H9 (cell line): ENCODE results near the gene PIP5K1A. TPM values are rescaled to one million over a fixed set of nuclear protein-coding genes. Genes with fewer than 3 reads are reported as not detected.
A peak's percentile ranks its signal among the peaks of the same experiment; 100 is the strongest.

Experiments used
- DNase-seq: peaks from one replicate; pipeline ENCODE4 v3.0.0-alpha.2; 2017
- H2AFZ ChIP-seq: one replicate; pipeline ENCODE4 v1.6.1; 2013; ENCODE audit warnings: mild to moderate bottlenecking, low read length, control low read depth, moderate library complexity
- H2AK5ac ChIP-seq: 2 replicates; pipeline ENCODE4 v1.6.1; 2013; ENCODE audit warnings: low read length, control low read depth, mixed read lengths; ENCODE audit not compliant: insufficient read length
- H2BK120ac ChIP-seq: one replicate; pipeline ENCODE4 v1.6.1; 2013; ENCODE audit warnings: low read depth, mild to moderate bottlenecking, low read length, control low read depth, inconsistent platforms; ENCODE audit not compliant: poor library complexity, severe bottlenecking
- H2BK12ac ChIP-seq: 2 replicates; pipeline ENCODE4 v1.6.1; 2013; ENCODE audit warnings: low read length, control low read depth, mixed read lengths, low read depth; ENCODE audit not compliant: insufficient read length
- H2BK15ac ChIP-seq: 2 replicates; pipeline ENCODE4 v1.6.1; 2013; ENCODE audit warnings: low read depth, low read length, control low read depth
- H2BK20ac ChIP-seq: one replicate; pipeline ENCODE4 v1.6.1; 2013; ENCODE audit warnings: low read depth, mild to moderate bottlenecking, low read length, control low read depth, inconsistent platforms; ENCODE audit not compliant: poor library complexity, severe bottlenecking
- H2BK5ac ChIP-seq: 2 replicates; pipeline ENCODE4 v1.6.1; 2013; ENCODE audit warnings: low read length, control low read depth, mixed read lengths; ENCODE audit not compliant: insufficient read length
- H3K14ac ChIP-seq: 2 replicates; pipeline ENCODE4 v1.6.1; 2013; ENCODE audit warnings: low read length, control low read depth; ENCODE audit not compliant: insufficient read depth
- H3K18ac ChIP-seq: 2 replicates; pipeline ENCODE4 v1.6.1; 2013; ENCODE audit warnings: low read depth, mild to moderate bottlenecking, mixed read lengths, low read length, control low read depth; ENCODE audit not compliant: insufficient read length
- H3K23ac ChIP-seq: 2 replicates; pipeline ENCODE4 v1.6.1; 2013; ENCODE audit warnings: low read length, control low read depth, mixed read lengths, low read depth; ENCODE audit not compliant: insufficient read length
- H3K23me2 ChIP-seq: 2 replicates; pipeline ENCODE4 v1.6.1; 2013; ENCODE audit warnings: low read depth, mild to moderate bottlenecking, mixed read lengths, low read length, control low read depth; ENCODE audit not compliant: insufficient read length, poor library complexity, severe bottlenecking
- H3K27ac ChIP-seq: 2 replicates; pipeline ENCODE4 v1.5.1; 2013; ENCODE audit warnings: low read length, control low read depth, mixed read lengths, low read depth; ENCODE audit not compliant: insufficient read length
- H3K27me3 ChIP-seq: 2 replicates; pipeline ENCODE4 v1.6.1; 2013; ENCODE audit warnings: low read length, control low read depth, inconsistent platforms; ENCODE audit not compliant: insufficient read depth
- H3K4ac ChIP-seq: 2 replicates; pipeline ENCODE4 v1.6.1; 2013; ENCODE audit warnings: low read depth, mild to moderate bottlenecking, control low read depth, inconsistent platforms, low read length, moderate library complexity
- H3K4me1 ChIP-seq: 2 replicates; pipeline ENCODE4 v1.6.1; 2013; ENCODE audit warnings: low read length, control low read depth, inconsistent platforms; ENCODE audit not compliant: insufficient read depth
- H3K4me2 ChIP-seq: 2 replicates; pipeline ENCODE4 v1.6.1; 2013; ENCODE audit warnings: low read length, control low read depth, mixed read lengths; ENCODE audit not compliant: insufficient read length, insufficient read depth
- H3K56ac ChIP-seq: 2 replicates; pipeline ENCODE4 v1.6.1; 2013; ENCODE audit warnings: low read depth, mild to moderate bottlenecking, mixed read lengths, low read length, control low read depth; ENCODE audit not compliant: insufficient read length
- H3K79me1 ChIP-seq: 2 replicates; pipeline ENCODE4 v1.6.1; 2013; ENCODE audit warnings: low read depth, mild to moderate bottlenecking, moderate library complexity, low read length, control low read depth, inconsistent platforms; ENCODE audit not compliant: insufficient read depth, poor library complexity, severe bottlenecking
- H3K79me2 ChIP-seq: 2 replicates; pipeline ENCODE4 v1.6.1; 2013; ENCODE audit warnings: low read length, control low read depth, inconsistent platforms; ENCODE audit not compliant: insufficient read depth
- H3K9ac ChIP-seq: 2 replicates; pipeline ENCODE4 v1.6.1; 2013; ENCODE audit warnings: low read length, control low read depth, mixed read lengths; ENCODE audit not compliant: insufficient read length; ENCODE audit errors: extremely low read depth
- H3K9me3 ChIP-seq: one replicate; pipeline ENCODE4 v1.6.1; 2013; ENCODE audit warnings: low read depth, low read length, inconsistent platforms; ENCODE audit not compliant: control insufficient read depth
- H3T11ph ChIP-seq: one replicate; pipeline ENCODE4 v1.6.1; 2013; ENCODE audit warnings: mild to moderate bottlenecking, low read length, control low read depth, inconsistent platforms
- H4K20me1 ChIP-seq: one replicate; pipeline ENCODE4 v1.6.1; 2013; ENCODE audit not compliant: control insufficient read depth, insufficient read length, insufficient read depth
- H4K5ac ChIP-seq: 2 replicates; pipeline ENCODE4 v1.6.1; 2013; ENCODE audit warnings: low read depth, mild to moderate bottlenecking, mixed read lengths, low read length, control low read depth; ENCODE audit not compliant: insufficient read length
- H4K8ac ChIP-seq: replicated peaks from 2 replicates; pipeline ENCODE4 v1.6.1; 2013; ENCODE audit warnings: low read length, control low read depth, mixed read lengths, low read depth; ENCODE audit not compliant: insufficient read length
- H4K91ac ChIP-seq: 2 replicates; pipeline ENCODE4 v1.6.1; 2013; ENCODE audit warnings: low read depth, mild to moderate bottlenecking, moderate library complexity, mixed read lengths, low read length, control low read depth; ENCODE audit not compliant: insufficient read length
- H3K27ac Mint-ChIP-seq, 3 experiments: 2 replicates in 2 of 3; 3 replicates in 1 of 3; pipeline ENCODE4 v1.8.0; 2020 to 2021; ENCODE audit warnings: mixed read lengths in 3 of 3, mild to moderate bottlenecking in 1 of 3, moderate library complexity in 1 of 3
- H3K27me3 Mint-ChIP-seq: 2 replicates; pipeline ENCODE4 v1.8.0; 2021; ENCODE audit warnings: low read depth, mild to moderate bottlenecking, moderate library complexity, mixed read lengths
- H3K36me3 Mint-ChIP-seq, 3 experiments: 2 replicates in 2 of 3; 3 replicates in 1 of 3; pipeline ENCODE4 v1.8.0; 2020 to 2021; ENCODE audit warnings: low read depth in 3 of 3, mixed read lengths in 3 of 3; ENCODE audit not compliant: insufficient read depth in 1 of 3
- H3K4me1 Mint-ChIP-seq, 2 experiments: 2 replicates each; pipeline ENCODE4 v1.8.0; 2020; ENCODE audit warnings: mixed read lengths in 2 of 2
- H3K4me3 Mint-ChIP-seq, 2 experiments: 2 replicates in 1 of 2; 3 replicates in 1 of 2; pipeline ENCODE4 v1.8.0; 2020 to 2021; ENCODE audit warnings: mild to moderate bottlenecking in 2 of 2, mixed read lengths in 2 of 2, moderate library complexity in 1 of 2
- H3K9me3 Mint-ChIP-seq, 2 experiments: 2 replicates in 1 of 2; 3 replicates in 1 of 2; pipeline ENCODE4 v1.8.0; 2020; ENCODE audit warnings: mild to moderate bottlenecking in 2 of 2, mixed read lengths in 2 of 2, moderate library complexity in 1 of 2
- WGBS: extraction: QIAGEN DNeasy Blood & Tissue Kit; methylation state at CpG from one replicate; pipeline ENCODE4 v1.1.7; 2013; ENCODE audit warnings: missing lambda C conversion rate, low lambda C conversion rate, mixed read lengths; ENCODE audit not compliant: insufficient read length; ENCODE audit errors: extremely low coverage; 5-methylcytosine and 5-hydroxymethylcytosine counted together
- total RNA-seq: library from RNA; stranded (reverse); gene quantifications from 2 replicates; pipeline ENCODE4 v1.2.1, GENCODE V29; 2021
- TF ChIP-seq, protein P1 (sequence below): fragments of 200-600 bp; sonication (generic); conservative IDR thresholded peaks from 3 replicates; pipeline ENCODE4 v1.8.0; 2021; ENCODE audit warnings: antibody characterized with exemption, mild to moderate bottlenecking

The PIP5K1A gene
- total RNA-seq, 1 experiment from 2014 or later = 94.6 TPM

DNA sequence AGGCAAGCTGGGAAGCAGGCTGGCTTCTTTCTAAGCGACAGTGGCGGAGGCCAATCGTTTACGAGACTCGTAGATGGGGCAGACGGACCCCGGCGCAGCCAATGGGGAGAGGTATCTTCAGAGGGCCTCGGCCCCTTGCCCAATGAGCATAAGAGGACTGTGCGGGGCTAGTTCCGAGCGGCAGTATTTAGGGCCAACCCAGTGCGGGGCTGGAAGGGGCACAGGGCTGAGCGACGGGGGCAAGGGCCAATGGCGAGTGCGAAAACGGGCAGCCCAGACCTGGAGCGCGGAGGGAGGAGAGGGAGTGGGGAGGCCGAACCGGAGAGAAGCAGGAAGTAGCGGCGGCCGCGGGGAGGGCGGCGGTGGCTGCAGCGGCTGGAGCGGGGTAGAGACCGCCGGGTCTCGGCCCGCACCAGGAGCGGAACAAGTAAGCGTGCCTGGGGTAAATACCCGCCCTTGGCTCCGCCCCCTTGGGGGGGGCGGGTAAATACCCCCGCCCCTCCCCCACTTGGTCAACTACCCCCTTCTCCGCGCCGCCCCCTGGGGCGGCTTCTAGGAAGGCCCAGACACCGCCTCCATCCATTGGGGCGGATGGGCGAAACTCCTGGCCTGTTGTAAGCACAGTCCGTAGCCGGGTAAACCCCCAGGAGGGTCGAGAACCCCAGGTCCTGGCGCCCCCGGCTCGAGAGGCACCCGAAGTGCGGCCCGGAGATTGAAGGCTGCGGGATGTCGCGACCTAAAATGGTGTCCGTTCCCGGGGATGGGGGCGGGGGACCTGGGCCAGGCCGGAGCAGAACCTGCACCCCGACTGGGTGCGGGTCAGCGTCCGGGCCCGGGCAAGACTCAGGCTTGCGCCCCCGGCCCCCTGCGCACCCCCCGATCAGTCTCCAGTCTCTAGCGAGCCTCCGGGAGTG lies 83.9 kb downstream of the PIP5K1A start, which contains the start of gene ZNF687:
ZNF687 (plus strand) TSS at position 331 of the 914 bp plus-strand sequence. CDS start 3,993 bp downstream, outside the sequence.
- Histone ChIP-seq H3K18ac (peak within 1 kb of the TSS; percentile 98), H3K27ac (peak within 1 kb of the TSS; percentile 98), H3K56ac (peak within 1 kb of the TSS; percentile 92), H3K9ac (peak within 1 kb of the TSS; percentile 90), H4K5ac (peak within 1 kb of the TSS; percentile 95), H2BK15ac (no peak within 1 kb of the TSS), H4K20me1 (peaks cover under 1% of the 10 kb centered on the region), H2BK120ac (peak within 1 kb of the TSS; percentile 19), H4K91ac (no peak within 1 kb of the TSS), H2AK5ac (no peak within 1 kb of the TSS), H2BK5ac (peak within 1 kb of the TSS; percentile 71), H3K23me2 (peaks cover 7% of the 10 kb centered on the region), H3K4me1 (no peaks in the 10 kb centered on the region), H3K4me2 (peak within 1 kb of the TSS; percentile 81), H3K23ac (peak within 1 kb of the TSS; percentile 1), H3K9me3 (no peaks in the 10 kb centered on the region), H3K14ac (peak within 1 kb of the TSS; percentile 94), H3T11ph (peak within 1 kb of the TSS; percentile 22), H2AFZ (no peak within 1 kb of the TSS), H3K79me2 (peaks cover 8% of the 10 kb centered on the region; the same call in 1 of the 2 replicates), H3K4ac (no peak within 1 kb of the TSS; the same call in 1 of the 2 replicates), H3K27me3 (no peaks in the 10 kb centered on the region), H4K8ac (peak within 1 kb of the TSS; percentile 58), H2BK12ac (peak within 1 kb of the TSS; percentile 78), H3K79me1 (no peaks in the 10 kb centered on the region), H2BK20ac (no peak within 1 kb of the TSS)
- TF ChIP-seq, protein P1, sequence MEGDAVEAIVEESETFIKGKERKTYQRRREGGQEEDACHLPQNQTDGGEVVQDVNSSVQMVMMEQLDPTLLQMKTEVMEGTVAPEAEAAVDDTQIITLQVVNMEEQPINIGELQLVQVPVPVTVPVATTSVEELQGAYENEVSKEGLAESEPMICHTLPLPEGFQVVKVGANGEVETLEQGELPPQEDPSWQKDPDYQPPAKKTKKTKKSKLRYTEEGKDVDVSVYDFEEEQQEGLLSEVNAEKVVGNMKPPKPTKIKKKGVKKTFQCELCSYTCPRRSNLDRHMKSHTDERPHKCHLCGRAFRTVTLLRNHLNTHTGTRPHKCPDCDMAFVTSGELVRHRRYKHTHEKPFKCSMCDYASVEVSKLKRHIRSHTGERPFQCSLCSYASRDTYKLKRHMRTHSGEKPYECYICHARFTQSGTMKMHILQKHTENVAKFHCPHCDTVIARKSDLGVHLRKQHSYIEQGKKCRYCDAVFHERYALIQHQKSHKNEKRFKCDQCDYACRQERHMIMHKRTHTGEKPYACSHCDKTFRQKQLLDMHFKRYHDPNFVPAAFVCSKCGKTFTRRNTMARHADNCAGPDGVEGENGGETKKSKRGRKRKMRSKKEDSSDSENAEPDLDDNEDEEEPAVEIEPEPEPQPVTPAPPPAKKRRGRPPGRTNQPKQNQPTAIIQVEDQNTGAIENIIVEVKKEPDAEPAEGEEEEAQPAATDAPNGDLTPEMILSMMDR = no peak
- peak; percentile 100 for DNase-seq
- Mint-ChIP-seq H3K27ac (peak within 1 kb of the TSS; percentile 100), H3K27me3 (peaks cover 6% of the 10 kb centered on the region), H3K4me3 (peak within 1 kb of the TSS; percentile 95 to 97), H3K9me3 (no peaks in the 10 kb centered on the region), H3K4me1 (peaks cover 19 to 25% of the 10 kb centered on the region in 2 experiments), H3K36me3 (peaks cover 26 to 33% (median 28%) of the 10 kb centered on the region in 3 experiments; a peak in 6 of 7 replicates)
- WGBS = no CpG with 5 or more reads among the region's 74 CpGs
